ENCODE results near the gene ZNF678.

The ZNF678 gene

GRCh38 chr1:227723474-227723873 lies 160.1 kb downstream of the ZNF678 start:
- no peak for DNase-seq (ENCODE audit: low read depth)

DNA sequence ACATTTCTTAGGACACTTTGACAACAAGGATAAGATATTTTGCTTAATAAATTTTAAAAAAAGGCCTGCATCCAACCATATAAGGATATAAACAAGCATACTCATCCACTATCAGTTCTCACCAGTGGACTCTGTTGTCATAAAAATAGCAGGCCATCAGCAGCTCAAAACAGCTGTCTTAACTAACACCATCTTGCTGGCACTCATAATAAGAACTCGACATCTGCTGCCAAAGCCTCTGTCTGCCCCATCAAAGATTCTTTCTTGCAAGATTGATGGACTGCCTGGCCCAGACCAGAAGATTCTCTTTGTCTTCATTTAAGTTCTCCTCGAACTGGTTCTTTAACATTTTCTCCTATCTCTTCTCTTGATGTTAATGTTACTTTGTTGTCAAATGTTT lies 161.7 kb downstream of the ZNF678 start:
- no peak for DNase-seq (ENCODE audit: low read depth)

GRCh38 chr1:227726318-227726717 lies 163.0 kb downstream of the ZNF678 start:
- DNase-seq (ENCODE audit: low read depth), result no peak

Measured in CMK (cell line).